HepG2 (cell line): Measurements from ENCODE around the gene DAPK3. TPM values are rescaled to one million over a fixed set of nuclear protein-coding genes. Genes with fewer than 3 reads are reported as not detected.
A peak's percentile ranks its signal among the peaks of the same experiment; 100 is the strongest.

Experiments used
- AKNA ChIP-seq: sonication (generic); formaldehyde crosslinking; IDR thresholded peaks from 2 replicates; pipeline ENCODE4 v1.4.0; 2020; ENCODE audit warnings: missing genetic modification reagents, borderline replicate concordance
- CBFB ChIP-seq: sonication (generic); formaldehyde crosslinking; IDR thresholded peaks from 2 replicates; pipeline ENCODE4 v1.4.0; 2020; ENCODE audit warnings: missing genetic modification reagents
- CREB1 ChIP-seq, 2 experiments: fragments of 450-650 bp in 1 of 2; IDR thresholded peaks; 2 replicates each; pipeline ENCODE4 v1.6.1; 2016 to 2017; ENCODE audit warnings: control low read depth in 1 of 2, mild to moderate bottlenecking in 1 of 2, missing compliant biosample characterization in 1 of 2, missing genetic modification characterization in 1 of 2
- DMTF1 ChIP-seq: sonication (generic); formaldehyde crosslinking; IDR thresholded peaks from 2 replicates; pipeline ENCODE4 v1.4.0; 2020; ENCODE audit warnings: mild to moderate bottlenecking, missing genetic modification reagents
- NR2C2 ChIP-seq: sonication (generic); formaldehyde crosslinking; IDR thresholded peaks from 2 replicates; pipeline ENCODE4 v1.4.0; 2020; ENCODE audit warnings: missing genetic modification reagents, mild to moderate bottlenecking, moderate library complexity, borderline replicate concordance
- RBM39 ChIP-seq: fragments of 200-400 bp; formaldehyde crosslinking; IDR thresholded peaks from one replicate; pipeline ENCODE4 v1.6.1; 2018; ENCODE audit warnings: antibody characterized with exemption, mild to moderate bottlenecking, low read depth, low read length; ENCODE audit not compliant: poor library complexity, severe bottlenecking
- SNAPC5 ChIP-seq: sonication (generic); formaldehyde crosslinking; IDR thresholded peaks from 2 replicates; pipeline ENCODE4 v1.8.1; 2023; ENCODE audit warnings: mild to moderate bottlenecking, missing genetic modification reagents, borderline replicate concordance
- ZNF253 ChIP-seq: sonication (generic); formaldehyde crosslinking; IDR thresholded peaks from 2 replicates; pipeline ENCODE4 v1.8.0; 2022; ENCODE audit warnings: mild to moderate bottlenecking, missing genetic modification reagents, borderline replicate concordance
- ZNF549 ChIP-seq: sonication (generic); formaldehyde crosslinking; IDR thresholded peaks from 2 replicates; pipeline ENCODE4 v1.5.0; 2020; ENCODE audit warnings: missing genetic modification reagents
- ZNF577 ChIP-seq: sonication (generic); formaldehyde crosslinking; IDR thresholded peaks from 2 replicates; pipeline ENCODE4 v1.4.0; 2020; ENCODE audit warnings: mild to moderate bottlenecking, low read depth, missing genetic modification reagents, borderline replicate concordance
- ZNF691 ChIP-seq: sonication (generic); formaldehyde crosslinking; IDR thresholded peaks from 2 replicates; pipeline ENCODE4 v1.4.0; 2020; ENCODE audit warnings: missing genetic modification reagents, low read depth, mild to moderate bottlenecking, borderline replicate concordance
- ZNF781 ChIP-seq: sonication (generic); formaldehyde crosslinking; IDR thresholded peaks from 2 replicates; pipeline ENCODE4 v1.5.1; 2020; ENCODE audit warnings: borderline replicate concordance, mild to moderate bottlenecking, missing genetic modification reagents; ENCODE audit errors: not compliant biosample characterization
- ZNF83 ChIP-seq: sonication (generic); formaldehyde crosslinking; IDR thresholded peaks from 2 replicates; pipeline ENCODE4 v1.4.0; 2020; ENCODE audit warnings: missing genetic modification reagents, mild to moderate bottlenecking, borderline replicate concordance
- ZNF841 ChIP-seq: sonication (generic); formaldehyde crosslinking; IDR thresholded peaks from 2 replicates; pipeline ENCODE4 v1.8.1; 2023; ENCODE audit warnings: missing genetic modification reagents, borderline replicate concordance
- ZSCAN25 ChIP-seq: sonication (generic); formaldehyde crosslinking; IDR thresholded peaks from 2 replicates; pipeline ENCODE4 v1.8.0; 2022; ENCODE audit warnings: mild to moderate bottlenecking, missing genetic modification reagents
- ZSCAN9 ChIP-seq: IDR thresholded peaks from 2 replicates; pipeline ENCODE4 v1.6.1; 2016; ENCODE audit warnings: borderline replicate concordance
- polyA plus RNA-seq, 8 experiments: library from polyadenylated mRNA; depleted of rRNA in 3 of 8; stranded (reverse) in 7 of 8; unstranded in 1 of 8; fragments of >200 nt; fragmentation: Illumina TruSeq in 4 of 8; extraction: Trizol in 4 of 8; gene quantifications; 2 replicates each; pipeline versions ENCODE4 v1.2.1 to v1.2.3, GENCODE V29; 2011 to 2016; ENCODE audit warnings: low read depth in 4 of 8, missing spikeins in 1 of 8, mixed read lengths in 1 of 8; ENCODE audit not compliant: insufficient read depth in 1 of 8
- total RNA-seq, 5 experiments: library from RNA; depleted of rRNA; stranded (reverse); fragments of >200 nt; fragmentation: Illumina TruSeq; extraction: Trizol; gene quantifications; 2 replicates each; pipeline ENCODE4 v1.2.3, GENCODE V29; 2016; ENCODE audit warnings: low read depth in 1 of 5
- TF ChIP-seq, protein P1 (sequence below): sonication (generic); formaldehyde crosslinking; IDR thresholded peaks from 2 replicates; pipeline ENCODE4 v1.4.0; 2020; ENCODE audit warnings: mild to moderate bottlenecking, missing genetic modification reagents
- TF ChIP-seq, protein P2 (sequence below): sonication (generic); formaldehyde crosslinking; IDR thresholded peaks from 2 replicates; pipeline ENCODE4 v1.4.0; 2020; ENCODE audit warnings: missing genetic modification reagents

DAPK3 gene
- total and polyA plus RNA-seq, 2 of the 13 experiments (the other 11 are each of a cell fraction or from before 2014, with no cell fraction given) = 30.5 to 37.3 TPM

GRCh38 chr19:3983936-3984583 is 13.2 kb upstream of the DAPK3 start (continued):
- TF ChIP-seq CBFB (CRISPR knock-in tag) = no peak
- no peak for TF ChIP-seq SNAPC5 (CRISPR knock-in tag)
- TF ChIP-seq ZSCAN25 (CRISPR knock-in tag) = no peak
- no peak for TF ChIP-seq ZNF691 (CRISPR knock-in tag)
- TF ChIP-seq CREB1 (IDR thresholded peaks at IDR 0.05) = 0 out of 2 replicates have a peak, but pooled peaks have one; percentile 21
- no peak for TF ChIP-seq CREB1 (CRISPR knock-in tag; IDR thresholded peaks at IDR 0.05)
- TF ChIP-seq NR2C2 (CRISPR knock-in tag) = peak; percentile 32; the same call in 1 of the 2 replicates
- no peak for TF ChIP-seq ZNF549 (CRISPR knock-in tag)
- no peak for TF ChIP-seq ZNF83 (CRISPR knock-in tag)
- TF ChIP-seq, protein P1, sequence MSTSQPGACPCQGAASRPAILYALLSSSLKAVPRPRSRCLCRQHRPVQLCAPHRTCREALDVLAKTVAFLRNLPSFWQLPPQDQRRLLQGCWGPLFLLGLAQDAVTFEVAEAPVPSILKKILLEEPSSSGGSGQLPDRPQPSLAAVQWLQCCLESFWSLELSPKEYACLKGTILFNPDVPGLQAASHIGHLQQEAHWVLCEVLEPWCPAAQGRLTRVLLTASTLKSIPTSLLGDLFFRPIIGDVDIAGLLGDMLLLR = peak; percentile 73; the same call in 1 of the 2 replicates
- no peak for TF ChIP-seq AKNA (CRISPR knock-in tag)
- TF ChIP-seq ZNF841 (CRISPR knock-in tag) = no peak
- TF ChIP-seq ZNF781 (CRISPR knock-in tag) = no peak
- TF ChIP-seq, protein P2, sequence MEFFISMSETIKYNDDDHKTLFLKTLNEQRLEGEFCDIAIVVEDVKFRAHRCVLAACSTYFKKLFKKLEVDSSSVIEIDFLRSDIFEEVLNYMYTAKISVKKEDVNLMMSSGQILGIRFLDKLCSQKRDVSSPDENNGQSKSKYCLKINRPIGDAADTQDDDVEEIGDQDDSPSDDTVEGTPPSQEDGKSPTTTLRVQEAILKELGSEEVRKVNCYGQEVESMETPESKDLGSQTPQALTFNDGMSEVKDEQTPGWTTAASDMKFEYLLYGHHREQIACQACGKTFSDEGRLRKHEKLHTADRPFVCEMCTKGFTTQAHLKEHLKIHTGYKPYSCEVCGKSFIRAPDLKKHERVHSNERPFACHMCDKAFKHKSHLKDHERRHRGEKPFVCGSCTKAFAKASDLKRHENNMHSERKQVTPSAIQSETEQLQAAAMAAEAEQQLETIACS (CRISPR knock-in tag) = no peak
- 0 out of 2 replicates have a peak, but pooled peaks have one; percentile 47 for TF ChIP-seq ZNF253
- no peak for TF ChIP-seq DMTF1
- no peak for TF ChIP-seq ZSCAN9 (CRISPR knock-in tag)
- peak; percentile 53 for TF ChIP-seq RBM39
- 0 out of 2 replicates have a peak, but pooled peaks have one; percentile 36 for TF ChIP-seq ZNF577 (CRISPR knock-in tag)
